ENCODE measurements around the gene BDKRB2. TPM values are rescaled to one million over a fixed set of nuclear protein-coding genes. Genes with fewer than 3 reads are reported as not detected.

Gene BDKRB2
- total RNA-seq, 2 experiments from 2014 or later = not detected

GRCh38 chr14:96180043-96180874 is 24.4 kb upstream of the BDKRB2 start:
- no peaks in the 10 kb centered on the region for H3K9me3 Mint-ChIP-seq (ENCODE audit: insufficient read depth)
- no peak overlapping the region for H3K27ac Mint-ChIP-seq
- H3K27me3 Mint-ChIP-seq (ENCODE audit: low read depth) = peaks cover 4% of the 10 kb centered on the region
- ATAC-seq (no peak), DNase-seq (no peak)
- no peaks in the 10 kb centered on the region for H3K4me1 Mint-ChIP-seq (ENCODE audit: low read depth)
- ChIA-PET CTCF (no interaction called here), POLR2A (no interaction called here)
- H3K4me3 Mint-ChIP-seq = no peak overlapping the region
- no peaks in the 10 kb centered on the region for H3K36me3 Mint-ChIP-seq (ENCODE audit: low read depth)

GRCh38 chr14:96181186-96182056 is 23.2 kb upstream of the BDKRB2 start:
- Mint-ChIP-seq H3K36me3 (ENCODE audit: low read depth) (no peaks in the 10 kb centered on the region), H3K27ac (no peak overlapping the region), H3K27me3 (ENCODE audit: low read depth) (peaks cover 4% of the 10 kb centered on the region), H3K4me1 (ENCODE audit: low read depth) (no peaks in the 10 kb centered on the region), H3K9me3 (ENCODE audit: insufficient read depth) (no peaks in the 10 kb centered on the region), H3K4me3 (no peak overlapping the region)
- ATAC-seq = no peak
- ChIA-PET CTCF (no interaction called here), POLR2A (no interaction called here)
- no peak for DNase-seq

- no peak overlapping the region for H3K27ac Mint-ChIP-seq
- CTCF ChIA-PET = no interaction called here
- H3K4me1 Mint-ChIP-seq (ENCODE audit: low read depth) = no peaks in the 10 kb centered on the region
- H3K27me3 Mint-ChIP-seq (ENCODE audit: low read depth) = peaks cover 6% of the 10 kb centered on the region
- H3K36me3 Mint-ChIP-seq (ENCODE audit: low read depth) = no peaks in the 10 kb centered on the region
- no peak overlapping the region for H3K4me3 Mint-ChIP-seq
- POLR2A ChIA-PET = no interaction called here
- no peaks in the 10 kb centered on the region for H3K9me3 Mint-ChIP-seq (ENCODE audit: insufficient read depth)
- ATAC-seq (no peak), DNase-seq (no peak)
Measured at GRCh38 chr14:96182546-96182945, 22.1 kb upstream of the BDKRB2 start.

- no peak overlapping the region for H3K27ac Mint-ChIP-seq
- peaks cover 17% of the 10 kb centered on the region for H3K27me3 Mint-ChIP-seq (ENCODE audit: low read depth)
- H3K36me3 Mint-ChIP-seq (ENCODE audit: low read depth) = no peaks in the 10 kb centered on the region
- ChIA-PET POLR2A (no interaction called here), CTCF (no interaction called here)
- no peaks in the 10 kb centered on the region for H3K9me3 Mint-ChIP-seq (ENCODE audit: insufficient read depth)
- H3K4me1 Mint-ChIP-seq (ENCODE audit: low read depth) = no peaks in the 10 kb centered on the region
- no peak overlapping the region for H3K4me3 Mint-ChIP-seq
- ATAC-seq = no peak
- DNase-seq = no peak
Measured at GRCh38 chr14:96184737-96185136, 19.9 kb upstream of the BDKRB2 start.

- Mint-ChIP-seq H3K9me3 (ENCODE audit: insufficient read depth) (no peaks in the 10 kb centered on the region), H3K4me1 (ENCODE audit: low read depth) (no peaks in the 10 kb centered on the region), H3K27ac (no peak overlapping the region), H3K27me3 (ENCODE audit: low read depth) (peaks cover 21% of the 10 kb centered on the region), H3K4me3 (no peak overlapping the region), H3K36me3 (ENCODE audit: low read depth) (no peaks in the 10 kb centered on the region)
- ATAC-seq = no peak
- POLR2A ChIA-PET = no interaction called here
- no peak for DNase-seq
- CTCF ChIA-PET = no interaction called here
Measured at GRCh38 chr14:96187216-96188031, 17.2 kb upstream of the BDKRB2 start.

GRCh38 chr14:96189281-96189711 is 15.3 kb upstream of the BDKRB2 start:
- Mint-ChIP-seq H3K9me3 (ENCODE audit: insufficient read depth) (no peaks in the 10 kb centered on the region), H3K36me3 (ENCODE audit: low read depth) (no peaks in the 10 kb centered on the region), H3K27ac (no peak overlapping the region), H3K4me1 (ENCODE audit: low read depth) (no peaks in the 10 kb centered on the region), H3K4me3 (no peak overlapping the region), H3K27me3 (ENCODE audit: low read depth) (peaks cover 21% of the 10 kb centered on the region)
- ChIA-PET POLR2A (no interaction called here), CTCF (no interaction called here)
- no peak for DNase-seq
- ATAC-seq = no peak

- ChIA-PET POLR2A (no interaction called here), CTCF (no interaction called here)
- no peaks in the 10 kb centered on the region for H3K9me3 Mint-ChIP-seq (ENCODE audit: insufficient read depth)
- H3K36me3 Mint-ChIP-seq (ENCODE audit: low read depth) = no peaks in the 10 kb centered on the region
- H3K4me3 Mint-ChIP-seq = no peak overlapping the region
- peaks cover 21% of the 10 kb centered on the region for H3K27me3 Mint-ChIP-seq (ENCODE audit: low read depth)
- H3K27ac Mint-ChIP-seq = no peak overlapping the region
- ATAC-seq (no peak), DNase-seq (no peak)
- no peaks in the 10 kb centered on the region for H3K4me1 Mint-ChIP-seq (ENCODE audit: low read depth)
Measured at GRCh38 chr14:96191353-96191752, 13.3 kb upstream of the BDKRB2 start.

- H3K27ac Mint-ChIP-seq = no peak overlapping the region
- no peak overlapping the region for H3K4me3 Mint-ChIP-seq
- H3K4me1 Mint-ChIP-seq (ENCODE audit: low read depth) = no peaks in the 10 kb centered on the region
- no peaks in the 10 kb centered on the region for H3K36me3 Mint-ChIP-seq (ENCODE audit: low read depth)
- DNase-seq = no peak
- peaks cover 18% of the 10 kb centered on the region for H3K27me3 Mint-ChIP-seq (ENCODE audit: low read depth)
- ChIA-PET CTCF (no interaction called here), POLR2A (no interaction called here)
- ATAC-seq = no peak
- no peaks in the 10 kb centered on the region for H3K9me3 Mint-ChIP-seq (ENCODE audit: insufficient read depth)
Measured at GRCh38 chr14:96191841-96192462, 12.7 kb upstream of the BDKRB2 start.

GRCh38 chr14:96192975-96193805 is 11.4 kb upstream of the BDKRB2 start:
- Mint-ChIP-seq H3K36me3 (ENCODE audit: low read depth) (no peaks in the 10 kb centered on the region), H3K4me3 (no peak overlapping the region), H3K27ac (no peak overlapping the region), H3K9me3 (ENCODE audit: insufficient read depth) (no peaks in the 10 kb centered on the region), H3K27me3 (ENCODE audit: low read depth) (peaks cover 16% of the 10 kb centered on the region), H3K4me1 (ENCODE audit: low read depth) (no peaks in the 10 kb centered on the region)
- POLR2A ChIA-PET = no interaction called here
- no peak for ATAC-seq
- CTCF ChIA-PET = no interaction called here
- no peak for DNase-seq

- H3K9me3 Mint-ChIP-seq (ENCODE audit: insufficient read depth) = no peaks in the 10 kb centered on the region
- ChIA-PET CTCF (no interaction called here), POLR2A (no interaction called here)
- peaks cover 9% of the 10 kb centered on the region for H3K27me3 Mint-ChIP-seq (ENCODE audit: low read depth)
- H3K4me1 Mint-ChIP-seq (ENCODE audit: low read depth) = peaks cover 4% of the 10 kb centered on the region
- H3K27ac Mint-ChIP-seq = no peak overlapping the region
- H3K4me3 Mint-ChIP-seq = no peak overlapping the region
- DNase-seq (no peak), ATAC-seq (no peak)
- no peaks in the 10 kb centered on the region for H3K36me3 Mint-ChIP-seq (ENCODE audit: low read depth)
Measured at GRCh38 chr14:96194262-96194656, 10.4 kb upstream of the BDKRB2 start.

Data from activated CD8-positive, alpha-beta T cell treated with anti-CD3 and anti-CD28 coated beads, Interleukin-2, amount 10 ng/mL, durations not matched to agents 7 days and 5 days (primary cell).